HCT116 (cell line): ENCODE data around the gene METRN.

Source experiments
- CEBPB ChIP-seq: IDR thresholded peaks from 2 replicates; pipeline ENCODE4 v1.6.1; 2012; ENCODE audit warnings: low read depth
- CTCF ChIP-seq, 3 experiments: fragments of 200-600 bp in 1 of 3; sonication (generic) in 1 of 3; IDR thresholded peaks in 2 of 3; conservative IDR thresholded peaks in 1 of 3; 2 replicates each; pipeline ENCODE4 v1.5.1; 2012 to 2017; ENCODE audit warnings: low read depth in 2 of 3, low read length in 2 of 3, antibody characterized with exemption in 1 of 3, borderline replicate concordance in 1 of 3, control low read depth in 1 of 3, mild to moderate bottlenecking in 1 of 3, mixed read lengths in 1 of 3, mixed run types in 1 of 3, moderate library complexity in 1 of 3; ENCODE audit not compliant: insufficient read depth in 1 of 3
- ELF1 ChIP-seq: IDR thresholded peaks from 2 replicates; pipeline ENCODE4 v1.6.1; 2012; ENCODE audit warnings: low read depth, borderline replicate concordance
- EZH2 ChIP-seq: fragments of 200-600 bp; sonication (generic); IDR thresholded peaks from 2 replicates; pipeline ENCODE4 v1.6.1; 2017; ENCODE audit warnings: antibody characterized with exemption, mixed run types
- POLR2A ChIP-seq: IDR thresholded peaks from 2 replicates; pipeline ENCODE4 v1.7.0; 2011; ENCODE audit warnings: borderline replicate concordance; ENCODE audit not compliant: insufficient read depth, insufficient read length; ENCODE audit errors: extremely low read depth
- REST ChIP-seq: IDR thresholded peaks from 2 replicates; pipeline ENCODE4 v1.6.1; 2012; ENCODE audit warnings: low read depth
- SIN3A ChIP-seq: IDR thresholded peaks from 2 replicates; pipeline ENCODE4 v1.6.1; 2012; ENCODE audit warnings: low read depth
- SP1 ChIP-seq: IDR thresholded peaks from 2 replicates; pipeline ENCODE4 v1.6.1; 2012; ENCODE audit warnings: low read depth
- ZFX ChIP-seq: fragments of 450-650 bp; IDR thresholded peaks from 2 replicates; pipeline ENCODE4 v1.6.1; 2017

- TF ChIP-seq CTCF (IDR thresholded peaks at IDR 0.05 in 2 of 3, conservative IDR thresholded peaks at IDR 0.05 in 1 of 3; ENCODE audit: borderline replicate concordance in 1 of 3, insufficient read depth in 1 of 3, low read depth in 2 of 3, low read length in 2 of 3) (no peak), POLR2A (no peak), SP1 (no peak), ELF1 (no peak), ZFX (no peak), CEBPB (no peak), SIN3A (no peak), EZH2 (no peak), REST (no peak)
Observed at GRCh38 chr16:765488-765865, 50.6 kb downstream of the METRN start.
